Omental fat pad (tissue), 4 donors: ENCODE data around the gene SLC66A1. TPM values are rescaled to one million over a fixed set of nuclear protein-coding genes. Genes with fewer than 3 reads are reported as not detected.

ENCODE experiments used
- ATAC-seq: fragments of 150-250 bp; one replicate; pipeline ENCODE4 v1.9.1; 2016; ENCODE audit warnings: mild to moderate bottlenecking, moderate library complexity; ENCODE audit not compliant: low FRiP score
- DNase-seq: peaks from one replicate; pipeline ENCODE4 v3.0.0-alpha.2; 2019; ENCODE audit warnings: low spot score
- CTCF ChIP-seq, 3 donors: fragments of 450-650 bp; IDR thresholded peaks; one replicate each; pipeline ENCODE4 v1.5.1; 2016 to 2017; ENCODE audit warnings: antibody characterized with exemption in 3 of 3, mild to moderate bottlenecking in 3 of 3, moderate library complexity in 2 of 3
- small RNA-seq: library from RNA; depleted of rRNA; stranded (forward); fragments of <200 nt; gene quantifications from one replicate; pipeline ENCODE3, GENCODE V24; 2016
- total RNA-seq, 4 donors: library from RNA; depleted of rRNA; stranded (reverse); fragments of >200 nt; gene quantifications; one replicate each; pipeline ENCODE4 v1.1.0, GENCODE V29; 2016

Gene SLC66A1
- total RNA-seq, 4 donors from 2014 or later: 9.6 to 21.1 (median 13.6) TPM

GRCh38 chr1:19375631-19376400 is 63.7 kb downstream of the SLC66A1 start:
- ATAC-seq: no peak
- no peak for TF ChIP-seq CTCF (IDR thresholded peaks at IDR 0.05)
- no peak for DNase-seq

DNA sequence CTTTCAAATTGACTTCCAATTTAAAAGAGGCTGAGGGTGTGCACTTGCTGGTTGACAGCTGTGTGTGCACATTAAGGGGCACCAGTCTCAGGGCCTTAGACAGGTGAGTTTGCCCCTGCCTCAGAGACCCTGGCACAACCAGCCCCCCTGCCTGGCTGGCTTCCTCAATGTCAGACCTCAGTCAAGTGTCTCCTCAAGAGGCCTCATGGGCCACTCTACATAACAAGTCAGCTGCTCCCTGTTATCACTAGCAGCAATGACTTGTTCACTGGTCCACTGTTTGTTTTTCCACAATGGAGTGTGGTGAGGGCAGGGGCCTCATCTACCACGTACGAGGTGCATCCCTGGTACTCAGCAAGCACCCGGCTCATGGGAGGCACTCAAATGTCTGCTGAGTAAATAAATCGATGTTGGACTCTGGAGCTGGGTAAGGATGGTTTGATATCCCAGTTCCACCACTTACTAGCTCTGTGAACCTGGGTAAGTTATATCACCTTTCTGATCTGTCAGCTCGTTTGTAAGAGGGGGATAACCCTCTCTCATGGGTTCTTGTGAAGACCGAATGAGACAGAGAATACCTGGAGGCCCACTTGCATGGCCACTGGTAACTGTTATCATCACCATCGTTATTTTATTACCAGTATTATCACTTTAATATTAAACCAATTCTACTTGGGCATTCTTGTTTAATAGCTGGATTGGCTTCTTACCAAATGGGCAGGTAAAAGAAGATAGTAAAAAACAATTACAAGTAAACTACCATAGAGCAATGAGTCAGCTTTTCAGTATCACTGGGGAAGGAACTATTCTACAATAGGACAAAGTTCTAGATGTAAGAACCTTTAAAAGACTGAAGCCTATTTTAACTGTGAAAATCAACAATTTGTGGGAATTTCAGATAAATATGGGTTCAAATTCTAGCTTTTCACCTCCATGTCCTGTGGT is 64.6 kb downstream of the SLC66A1 start:
- DNase-seq: no peak
- TF ChIP-seq CTCF (IDR thresholded peaks at IDR 0.05): no peak
- no peak for ATAC-seq

DNA sequence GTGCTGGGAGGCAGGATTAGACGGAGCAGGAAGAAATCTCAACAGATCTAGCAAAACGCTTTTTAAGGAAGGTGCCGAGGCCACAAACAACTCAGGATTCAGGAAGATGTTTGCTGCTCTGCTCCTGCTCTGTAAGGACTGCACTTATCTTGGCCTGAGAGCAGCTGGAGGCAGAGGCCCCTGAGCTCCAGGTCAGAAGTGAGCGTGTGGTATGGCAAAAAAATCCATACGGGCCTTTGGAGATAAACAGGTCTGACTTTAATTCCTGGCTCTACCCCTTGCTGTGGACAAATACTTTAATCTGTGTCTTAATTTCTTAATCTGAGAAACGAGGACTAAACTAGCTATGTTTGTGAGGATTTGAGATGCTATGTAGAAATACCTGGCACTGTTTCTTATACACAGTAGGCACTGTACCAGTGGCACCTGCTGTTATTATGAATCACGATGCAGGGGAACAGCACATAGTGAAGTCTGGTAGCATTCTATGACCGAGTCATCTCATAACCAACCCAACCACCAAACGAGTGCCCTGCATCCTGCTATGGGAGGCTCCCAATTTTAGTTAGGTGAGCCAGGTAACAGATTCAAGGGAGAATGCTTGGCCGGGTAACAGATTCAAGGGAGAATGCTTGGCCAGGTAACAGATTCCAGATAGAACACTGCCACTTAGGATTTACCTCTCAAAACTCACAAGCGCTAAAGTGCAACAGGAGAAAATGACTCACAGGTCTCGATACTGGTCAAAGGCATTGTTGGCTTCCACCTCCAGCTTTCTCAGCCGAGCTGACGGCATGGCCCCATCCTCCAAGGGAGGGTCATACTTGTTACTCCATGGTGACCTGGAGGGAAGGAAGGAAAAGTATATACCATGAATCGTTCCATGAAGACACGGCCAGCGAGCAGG is 65.9 kb downstream of the SLC66A1 start:
- TF ChIP-seq CTCF (IDR thresholded peaks at IDR 0.05): no peak
- no peak for ATAC-seq

More for the DNA sequence above, 65.9 kb downstream of the SLC66A1 start:
- DNase-seq: no peak

Small RNA genes lying within 50 kb of the gene (small RNA-seq; reads per million reads assigned to genes)
- not detected for gene RNU6-1099P

Other genes with a start within 250 kb of the SLC66A1 start
- gene UBR4, start 102.1 kb upstream of the SLC66A1 start, total RNA-seq: 100 to 1,000 TPM; 125 to 164 (median 133) TPM
- 10 to 100 TPM; 28.5 to 54.3 (median 40.9) TPM for gene EMC1, start 60.8 kb upstream of the SLC66A1 start, total RNA-seq
- 10 to 100 TPM; 17.2 to 76.7 (median 27.0) TPM for gene MRTO4, start 60.5 kb upstream of the SLC66A1 start, total RNA-seq
- gene AKR7A3, start 23.6 kb upstream of the SLC66A1 start, total RNA-seq: 1 to 10 TPM in 2 of 4 donors, under 1 TPM in 2; 0.37 to 1.7 (median 0.88) TPM
- 10 to 100 TPM; 51.6 to 73.6 (median 59.0) TPM for gene AKR7A2, start 182 bp upstream of the SLC66A1 start, total RNA-seq
- 100 to 1,000 TPM in 3 of 4 donors, 10 to 100 TPM in 1; 98.0 to 130 (median 120) TPM for gene CAPZB, start 173.2 kb downstream of the SLC66A1 start, total RNA-seq